HUES48 (cell line): ENCODE results near the gene TMEM266.

ENCODE experiments used
- H3K27ac ChIP-seq: one replicate; pipeline ENCODE4 v1.7.0; 2013; ENCODE audit warnings: low read depth, low read length, inconsistent platforms
- H3K27me3 ChIP-seq: 2 replicates; pipeline ENCODE4 v1.6.1; 2013; ENCODE audit warnings: mild to moderate bottlenecking, low read length; ENCODE audit not compliant: control insufficient read depth, insufficient read depth
- H3K36me3 ChIP-seq: 2 replicates; pipeline ENCODE4 v1.6.1; 2013; ENCODE audit warnings: low read length; ENCODE audit not compliant: control insufficient read depth, insufficient read depth
- H3K4me1 ChIP-seq: 2 replicates; pipeline ENCODE4 v1.6.1; 2013; ENCODE audit warnings: mild to moderate bottlenecking, low read length; ENCODE audit not compliant: control insufficient read depth, insufficient read depth
- H3K4me3 ChIP-seq: 2 replicates; pipeline ENCODE4 v1.5.1; 2013; ENCODE audit warnings: mild to moderate bottlenecking, low read depth, low read length
- H3K9ac ChIP-seq: 2 replicates; pipeline ENCODE4 v1.6.1; 2013; ENCODE audit warnings: mild to moderate bottlenecking, low read depth, low read length, moderate library complexity
- H3K9me3 ChIP-seq: 2 replicates; pipeline ENCODE4 v1.6.1; 2013; ENCODE audit warnings: low read length; ENCODE audit not compliant: control insufficient read depth, insufficient read depth

Gene TMEM266

GRCh38 chr15:76162784-76163456 is 103.1 kb downstream of the TMEM266 start:
- Histone ChIP-seq H3K9me3 (no peaks in the 10 kb centered on the region), H3K4me1 (no peaks in the 10 kb centered on the region), H3K4me3 (no peak overlapping the region), H3K27me3 (no peaks in the 10 kb centered on the region), H3K36me3 (no peaks in the 10 kb centered on the region), H3K9ac (no peak overlapping the region), H3K27ac (no peak overlapping the region)

DNA sequence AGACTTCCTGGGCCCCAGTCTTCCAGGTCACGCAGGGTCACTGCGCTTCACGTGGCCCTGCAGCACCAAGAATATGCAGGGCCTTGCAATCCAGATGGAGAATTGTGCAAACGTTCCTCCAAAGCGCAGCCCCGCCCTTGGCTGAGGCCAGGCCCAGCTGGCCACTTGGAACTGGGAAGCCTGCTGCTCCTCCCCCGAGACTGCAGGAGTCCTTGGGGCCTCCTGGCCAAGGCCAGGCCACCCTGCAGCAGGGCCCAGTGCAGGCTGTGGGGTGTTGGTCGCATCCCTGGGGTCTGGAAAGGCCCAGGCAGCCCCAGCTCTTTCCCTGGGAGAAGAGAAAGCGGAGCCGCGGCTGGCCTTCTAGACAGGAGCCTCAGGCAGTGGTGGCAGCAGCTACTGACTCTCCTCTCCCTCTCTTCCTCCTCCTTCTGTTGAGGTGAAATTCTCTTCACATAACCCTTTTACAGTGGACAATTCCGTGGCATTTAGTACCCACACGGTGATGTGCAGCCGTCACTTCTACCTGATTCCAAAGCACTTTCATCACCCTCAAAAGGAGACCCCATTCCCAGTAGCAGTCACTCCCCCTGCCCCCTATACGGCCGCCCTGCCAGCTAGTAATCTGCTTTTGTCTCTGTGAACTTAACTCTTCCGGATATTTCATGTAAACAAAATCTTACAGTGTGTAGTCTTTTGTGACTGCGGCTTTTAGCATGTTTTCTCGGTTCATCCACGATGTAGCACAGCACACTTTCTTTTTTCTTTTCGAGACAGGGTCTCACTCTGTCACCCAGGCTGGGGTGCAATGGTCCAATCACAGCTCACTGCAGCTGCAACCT is 103.9 kb downstream of the TMEM266 start:
- H3K9ac ChIP-seq: no peak overlapping the region
- H3K27me3 ChIP-seq: no peaks in the 10 kb centered on the region
- H3K4me3 ChIP-seq: no peak overlapping the region
- no peaks in the 10 kb centered on the region for H3K9me3 ChIP-seq
- no peaks in the 10 kb centered on the region for H3K36me3 ChIP-seq
- no peaks in the 10 kb centered on the region for H3K4me1 ChIP-seq
- no peak overlapping the region for H3K27ac ChIP-seq

DNA sequence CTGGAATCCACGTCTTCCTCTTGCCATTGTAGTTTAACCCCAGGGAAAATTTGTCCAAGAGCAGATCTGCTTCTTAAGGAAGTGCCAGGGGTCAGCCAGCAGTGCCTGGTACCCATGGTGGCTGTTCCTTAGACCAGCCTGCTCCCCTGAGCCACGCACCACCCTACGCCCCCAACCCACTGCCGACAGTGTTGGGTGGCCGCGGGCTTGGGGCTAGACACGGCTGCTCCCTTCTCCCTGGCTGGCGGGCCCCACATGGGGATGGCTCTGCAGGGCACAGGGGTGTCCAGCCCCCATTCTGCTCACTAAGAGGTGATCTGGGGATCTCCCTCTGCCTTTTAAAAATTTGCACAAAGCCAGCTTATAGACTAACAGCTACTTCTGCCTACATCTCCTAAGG is 104.8 kb downstream of the TMEM266 start:
- Histone ChIP-seq H3K4me1 (no peaks in the 10 kb centered on the region), H3K9me3 (no peaks in the 10 kb centered on the region), H3K27ac (no peak overlapping the region), H3K9ac (no peak overlapping the region), H3K4me3 (no peak overlapping the region), H3K36me3 (no peaks in the 10 kb centered on the region), H3K27me3 (no peaks in the 10 kb centered on the region)

GRCh38 chr15:76165951-76166350 is 106.2 kb downstream of the TMEM266 start:
- H3K9me3 ChIP-seq: no peaks in the 10 kb centered on the region
- no peaks in the 10 kb centered on the region for H3K36me3 ChIP-seq
- no peak overlapping the region for H3K4me3 ChIP-seq

GRCh38 chr15:76168237-76168984 is 108.6 kb downstream of the TMEM266 start:
- Histone ChIP-seq H3K4me1 (no peaks in the 10 kb centered on the region), H3K9ac (no peak overlapping the region), H3K4me3 (no peak overlapping the region), H3K27me3 (no peaks in the 10 kb centered on the region), H3K27ac (no peak overlapping the region), H3K36me3 (no peaks in the 10 kb centered on the region), H3K9me3 (no peaks in the 10 kb centered on the region)

More at GRCh38 chr15:76165951-76166350, 106.2 kb downstream of the TMEM266 start:
- Histone ChIP-seq H3K9ac (no peak overlapping the region), H3K27ac (no peak overlapping the region), H3K27me3 (no peaks in the 10 kb centered on the region), H3K4me1 (no peaks in the 10 kb centered on the region)

GRCh38 chr15:76169018-76169417 is 109.2 kb downstream of the TMEM266 start:
- H3K9me3 ChIP-seq: no peaks in the 10 kb centered on the region
- H3K27ac ChIP-seq: no peak overlapping the region
- no peak overlapping the region for H3K4me3 ChIP-seq
- no peaks in the 10 kb centered on the region for H3K4me1 ChIP-seq
- no peak overlapping the region for H3K9ac ChIP-seq
- no peaks in the 10 kb centered on the region for H3K36me3 ChIP-seq
- no peaks in the 10 kb centered on the region for H3K27me3 ChIP-seq

DNA sequence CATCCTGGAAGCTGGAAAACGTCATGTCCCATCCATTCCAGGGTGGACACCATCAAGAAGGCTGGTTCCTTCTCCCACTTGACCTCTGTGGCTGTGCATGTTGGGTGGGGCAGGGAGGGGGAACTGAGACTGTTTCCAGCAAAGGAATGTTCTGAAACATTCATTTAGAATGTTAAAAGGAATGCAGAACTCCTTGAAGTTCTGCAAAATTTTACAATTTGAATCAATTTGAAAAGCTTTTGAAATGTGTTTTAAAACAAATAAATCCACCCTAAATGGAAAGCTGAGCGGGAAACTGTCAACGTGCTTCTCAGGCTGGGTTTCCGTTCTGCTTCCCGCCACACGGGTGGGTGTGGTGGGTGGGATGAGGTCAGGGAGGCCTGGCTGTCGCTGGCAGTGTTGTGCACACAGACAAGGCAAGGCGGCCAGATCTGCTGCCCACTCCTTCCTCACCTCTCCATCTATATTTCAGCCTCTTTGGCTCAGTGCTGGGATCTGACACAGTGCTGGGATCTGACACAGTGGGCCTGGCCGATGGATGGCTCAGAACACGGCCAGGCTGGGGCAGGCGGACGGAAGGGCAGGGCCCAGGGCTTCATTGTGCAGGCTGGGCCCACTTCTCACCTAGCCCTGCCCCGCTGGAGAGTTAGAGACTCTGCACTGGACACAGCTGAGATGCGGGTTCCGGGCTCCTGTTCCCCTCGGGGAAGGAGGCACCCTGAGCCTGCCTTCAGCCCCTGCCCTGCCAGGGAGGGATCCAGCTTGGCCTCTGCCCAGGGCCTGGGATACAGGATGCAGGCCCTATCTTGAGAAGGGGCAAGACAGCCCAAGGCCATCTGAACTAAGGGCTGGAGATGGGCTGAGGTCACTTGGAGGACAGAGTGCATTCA is 110.4 kb downstream of the TMEM266 start:
- Histone ChIP-seq H3K27me3 (no peaks in the 10 kb centered on the region), H3K4me1 (no peaks in the 10 kb centered on the region), H3K9me3 (no peaks in the 10 kb centered on the region), H3K27ac (no peak overlapping the region), H3K36me3 (no peaks in the 10 kb centered on the region), H3K4me3 (no peak overlapping the region), H3K9ac (no peak overlapping the region)

- H3K36me3 ChIP-seq: no peaks in the 10 kb centered on the region
- no peaks in the 10 kb centered on the region for H3K4me1 ChIP-seq
- H3K9me3 ChIP-seq: no peaks in the 10 kb centered on the region
- no peak overlapping the region for H3K27ac ChIP-seq
- H3K4me3 ChIP-seq: no peak overlapping the region
- no peak overlapping the region for H3K9ac ChIP-seq
- no peaks in the 10 kb centered on the region for H3K27me3 ChIP-seq
Observed at GRCh38 chr15:76172782-76173181, 113.0 kb downstream of the TMEM266 start.

- Histone ChIP-seq H3K36me3 (no peaks in the 10 kb centered on the region), H3K27me3 (no peaks in the 10 kb centered on the region), H3K4me3 (no peak overlapping the region), H3K9me3 (no peaks in the 10 kb centered on the region), H3K27ac (no peak overlapping the region), H3K9ac (no peak overlapping the region), H3K4me1 (no peaks in the 10 kb centered on the region)
Observed at GRCh38 chr15:76173317-76173834, 113.6 kb downstream of the TMEM266 start.

- Histone ChIP-seq H3K27ac (no peak overlapping the region), H3K9ac (no peak overlapping the region), H3K9me3 (no peaks in the 10 kb centered on the region), H3K4me1 (no peaks in the 10 kb centered on the region), H3K27me3 (no peaks in the 10 kb centered on the region), H3K4me3 (no peak overlapping the region), H3K36me3 (no peaks in the 10 kb centered on the region)
Observed at GRCh38 chr15:76174654-76175053, 114.9 kb downstream of the TMEM266 start.
